OCI-LY1 (cell line): ENCODE measurements around the gene HJURP.

Experiments used
- EZH2 ChIP-seq: fragments of 200-600 bp; sonication (generic), shearing (Covaris generic); IDR thresholded peaks from 2 replicates; pipeline ENCODE4 v1.8.0; 2017; ENCODE audit warnings: borderline replicate concordance, mixed run types, mild to moderate bottlenecking, antibody characterized with exemption, low read length, moderate library complexity, mixed read lengths
- TF ChIP-seq, protein P1 (sequence below): fragments of 200-600 bp; sonication (generic), shearing (Covaris generic); IDR thresholded peaks from 2 replicates; pipeline ENCODE4 v1.5.1; 2017; ENCODE audit warnings: mild to moderate bottlenecking, antibody characterized with exemption, low read length, moderate library complexity, mixed read lengths

DNA sequence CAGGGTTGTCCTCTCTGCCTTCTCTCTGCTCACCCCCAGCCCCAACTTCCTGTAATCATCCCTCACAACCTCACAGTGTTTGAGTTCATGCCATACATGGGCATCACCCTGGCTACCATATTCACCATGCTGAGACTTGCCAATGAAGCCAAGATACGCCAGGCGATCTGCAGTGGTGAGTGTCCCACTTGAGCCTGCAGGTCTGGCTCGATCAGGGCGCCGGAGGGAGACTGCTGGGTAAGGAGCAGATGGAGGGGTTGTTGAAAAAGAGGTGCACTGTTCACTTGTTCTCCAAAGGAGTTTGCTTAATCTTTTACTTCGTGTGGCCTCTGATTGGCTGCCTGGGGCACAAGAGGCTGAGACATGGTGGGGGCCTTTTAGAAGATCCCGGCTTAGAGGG is 61.6 kb downstream of the HJURP start:
- TF ChIP-seq, protein P1, sequence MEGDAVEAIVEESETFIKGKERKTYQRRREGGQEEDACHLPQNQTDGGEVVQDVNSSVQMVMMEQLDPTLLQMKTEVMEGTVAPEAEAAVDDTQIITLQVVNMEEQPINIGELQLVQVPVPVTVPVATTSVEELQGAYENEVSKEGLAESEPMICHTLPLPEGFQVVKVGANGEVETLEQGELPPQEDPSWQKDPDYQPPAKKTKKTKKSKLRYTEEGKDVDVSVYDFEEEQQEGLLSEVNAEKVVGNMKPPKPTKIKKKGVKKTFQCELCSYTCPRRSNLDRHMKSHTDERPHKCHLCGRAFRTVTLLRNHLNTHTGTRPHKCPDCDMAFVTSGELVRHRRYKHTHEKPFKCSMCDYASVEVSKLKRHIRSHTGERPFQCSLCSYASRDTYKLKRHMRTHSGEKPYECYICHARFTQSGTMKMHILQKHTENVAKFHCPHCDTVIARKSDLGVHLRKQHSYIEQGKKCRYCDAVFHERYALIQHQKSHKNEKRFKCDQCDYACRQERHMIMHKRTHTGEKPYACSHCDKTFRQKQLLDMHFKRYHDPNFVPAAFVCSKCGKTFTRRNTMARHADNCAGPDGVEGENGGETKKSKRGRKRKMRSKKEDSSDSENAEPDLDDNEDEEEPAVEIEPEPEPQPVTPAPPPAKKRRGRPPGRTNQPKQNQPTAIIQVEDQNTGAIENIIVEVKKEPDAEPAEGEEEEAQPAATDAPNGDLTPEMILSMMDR = no peak
- TF ChIP-seq EZH2 = no peak
